Metanephros (tissue), 1 donor: ENCODE data around the gene TAS2R19. TPM values are rescaled to one million over a fixed set of nuclear protein-coding genes. Genes with fewer than 3 reads are reported as not detected.

Source experiments
- total RNA-seq: library from RNA; depleted of rRNA; stranded (reverse); fragments of >200 nt; gene quantifications from one replicate; pipeline ENCODE4 v1.2.3, GENCODE V29; 2014

The TAS2R19 gene, protein sequence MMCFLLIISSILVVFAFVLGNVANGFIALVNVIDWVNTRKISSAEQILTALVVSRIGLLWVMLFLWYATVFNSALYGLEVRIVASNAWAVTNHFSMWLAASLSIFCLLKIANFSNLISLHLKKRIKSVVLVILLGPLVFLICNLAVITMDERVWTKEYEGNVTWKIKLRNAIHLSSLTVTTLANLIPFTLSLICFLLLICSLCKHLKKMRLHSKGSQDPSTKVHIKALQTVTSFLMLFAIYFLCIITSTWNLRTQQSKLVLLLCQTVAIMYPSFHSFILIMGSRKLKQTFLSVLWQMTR
- total RNA-seq = 14.1 TPM

DNA sequence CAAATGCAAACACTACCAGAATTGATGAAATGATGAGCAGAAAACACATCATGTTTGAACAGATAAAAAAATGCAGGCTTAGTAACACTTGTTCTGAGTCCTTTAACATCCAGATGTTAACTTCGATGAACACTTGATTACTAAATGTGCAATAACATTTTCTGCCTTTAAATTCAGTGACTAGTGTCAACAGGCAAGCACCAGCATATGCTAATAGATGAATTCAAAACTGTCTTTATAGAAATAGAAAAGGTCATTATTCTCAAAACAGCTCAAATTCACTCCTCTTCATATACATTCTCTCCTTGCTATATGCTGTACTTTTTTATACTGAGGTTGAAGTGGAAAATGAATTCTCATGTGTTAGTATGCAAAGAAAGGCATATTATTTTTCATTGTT is at the start of gene TAS2R19:
TSS of gene TAS2R19 (minus strand) at position 101 of the 400 bp plus-strand sequence. CDS start at position 52, 49 bp downstream.

DNA sequence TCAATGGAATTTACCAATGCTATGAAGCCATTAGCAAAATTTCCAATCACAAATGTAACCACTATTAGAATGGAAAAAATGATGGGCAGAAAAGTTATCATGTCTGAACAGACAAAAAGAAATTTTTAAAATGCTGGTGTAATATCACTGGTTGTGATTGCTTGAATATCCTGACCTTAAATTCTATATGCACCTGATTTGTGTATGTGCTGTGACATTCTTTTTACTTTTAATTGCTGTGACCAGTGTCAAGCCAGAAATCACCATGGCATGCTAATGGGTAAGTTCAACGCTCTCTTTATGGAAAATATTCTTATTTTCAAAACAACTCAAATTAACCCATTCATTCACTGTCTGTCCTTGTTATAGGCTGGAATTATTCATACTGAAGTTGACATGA is 39.8 kb upstream of the TAS2R19 start, which contains the start of gene TAS2R46:
TSS of gene TAS2R46 (minus strand) at position 101 of the 400 bp plus-strand sequence. CDS start at position 101, 0 bp downstream.

DNA sequence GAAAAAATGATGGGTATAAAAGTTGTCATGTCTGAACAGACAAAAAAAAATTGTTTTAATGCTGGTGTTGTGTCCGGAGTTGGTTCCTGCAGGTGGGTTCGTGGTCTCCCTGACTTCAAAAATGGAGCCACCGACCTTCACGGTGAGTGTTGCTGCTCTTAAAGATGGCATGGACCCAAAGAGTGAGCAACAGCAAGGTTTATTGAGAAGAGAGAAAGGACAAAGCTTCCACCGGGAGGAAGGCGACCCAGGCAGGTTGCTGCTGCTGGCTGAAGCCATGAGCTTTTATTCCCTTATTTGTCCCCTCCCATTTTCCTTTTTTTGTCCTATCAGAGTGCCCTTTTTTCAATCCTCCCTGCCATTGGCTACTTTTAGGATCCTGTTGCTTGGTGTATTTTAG is 8.9 kb upstream of the TAS2R19 start, which contains the start of gene TAS2R31:
TSS of gene TAS2R31 (minus strand) at position 101 of the 400 bp plus-strand sequence. CDS start at position 29, 72 bp downstream.

DNA sequence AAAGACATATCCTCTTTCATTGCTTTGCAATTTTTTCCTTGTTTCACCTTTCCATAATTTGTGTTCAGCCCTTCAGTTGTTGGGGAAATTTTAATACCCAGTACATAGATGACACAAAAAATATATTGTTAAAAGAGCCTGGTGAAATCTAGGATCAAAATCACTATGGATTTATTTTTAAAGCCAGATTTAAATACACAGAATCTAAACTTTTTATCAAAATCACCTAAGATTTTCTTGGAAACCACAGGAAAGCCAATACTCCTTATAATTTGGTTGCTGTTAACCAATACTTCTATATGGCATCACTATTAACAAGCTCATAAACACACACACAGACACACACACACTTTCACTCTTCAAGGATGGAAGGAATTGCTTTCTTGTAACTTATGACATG is 24.2 kb downstream of the TAS2R19 start, which contains the start of gene TAS2R20:
TSS of gene TAS2R20 (minus strand) at position 101 of the 400 bp plus-strand sequence. CDS start 429 bp downstream, outside the sequence.

DNA sequence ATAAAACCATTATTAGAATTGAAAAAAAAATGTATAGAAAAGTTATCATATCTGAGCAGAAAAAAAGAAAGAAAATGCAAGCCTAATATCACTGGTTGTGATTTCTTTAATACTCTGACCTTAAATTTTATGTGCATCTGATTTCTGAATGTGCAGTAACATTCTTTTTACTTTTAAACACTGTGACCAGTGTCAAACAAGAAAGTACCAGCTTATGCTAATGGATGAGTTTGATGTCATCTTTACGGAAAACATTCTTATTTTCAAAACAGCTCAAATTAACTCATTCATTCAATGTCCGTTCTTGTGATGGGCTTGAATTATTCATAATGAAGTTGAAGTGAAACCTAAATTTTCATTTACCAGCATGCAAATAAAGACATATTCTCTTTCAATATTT is 35.6 kb downstream of the TAS2R19 start, which contains the start of gene TAS2R50:
TSS of gene TAS2R50 (minus strand) at position 101 of the 400 bp plus-strand sequence. CDS start at position 49, 52 bp downstream.

Other genes starting within 250 kb of the TAS2R19 start
- gene TAS2R7, start 220.0 kb downstream of the TAS2R19 start, total RNA-seq = not detected
- gene TAS2R8, start 215.3 kb downstream of the TAS2R19 start, total RNA-seq = 0.18 TPM
- not detected for gene TAS2R9, start 212.5 kb downstream of the TAS2R19 start, total RNA-seq
- 1.6 TPM for gene TAS2R10, start 196.3 kb downstream of the TAS2R19 start, total RNA-seq
- gene PRR4, start 173.1 kb downstream of the TAS2R19 start, total RNA-seq = 7.2 TPM
- gene PRH1, start 138.4 kb downstream of the TAS2R19 start, total RNA-seq = 67.3 TPM
- 5.3 TPM for gene TAS2R13, start 113.1 kb downstream of the TAS2R19 start, total RNA-seq
- gene PRH2, start 93.4 kb downstream of the TAS2R19 start, total RNA-seq = 0.70 TPM
- gene TAS2R14, start 83.4 kb downstream of the TAS2R19 start, total RNA-seq = 8.2 TPM
- gene TAS2R50, start 35.7 kb downstream of the TAS2R19 start, total RNA-seq = 7.0 TPM
- gene TAS2R20, start 24.3 kb downstream of the TAS2R19 start, total RNA-seq = 9.4 TPM
- gene TAS2R31, start 8.8 kb upstream of the TAS2R19 start, total RNA-seq = 18.9 TPM
- 6.7 TPM for gene TAS2R46, start 39.7 kb upstream of the TAS2R19 start, total RNA-seq
- 10.3 TPM for gene TAS2R43, start 69.7 kb upstream of the TAS2R19 start, total RNA-seq
- gene TAS2R30, start 112.0 kb upstream of the TAS2R19 start, total RNA-seq = 15.6 TPM
- gene SMIM10L1, start 148.6 kb upstream of the TAS2R19 start, total RNA-seq = 6.7 TPM
- gene TAS2R42, start 164.3 kb upstream of the TAS2R19 start, total RNA-seq = not detected
- gene PRB3, start 247.1 kb upstream of the TAS2R19 start, total RNA-seq = not detected